Sigmoid colon (tissue), 4 donors: ENCODE measurements around the gene KDM4E.

ENCODE experiments used
- CTCF ChIP-seq, 4 experiments: fragments of 450-650 bp in 3 of 4; fragments of 200-600 bp in 1 of 4; IDR thresholded peaks; one replicate each; pipeline ENCODE4 v1.5.1; 2016 to 2019; ENCODE audit warnings: antibody characterized with exemption in 4 of 4, mild to moderate bottlenecking in 3 of 4, moderate library complexity in 2 of 4
- EP300 ChIP-seq, 4 donors: sonication (generic); formaldehyde crosslinking; IDR thresholded peaks; one replicate each; pipeline ENCODE4 v1.6.1; 2017; ENCODE audit warnings: antibody characterized with exemption in 4 of 4
- POLR2A ChIP-seq, 2 donors: fragments of 450-650 bp; IDR thresholded peaks; one replicate each; pipeline ENCODE4 v1.6.1; 2016; ENCODE audit warnings: antibody characterized with exemption in 2 of 2, mild to moderate bottlenecking in 2 of 2, moderate library complexity in 2 of 2
- POLR2AphosphoS5 ChIP-seq, 4 donors: sonication (generic); formaldehyde crosslinking; IDR thresholded peaks; one replicate each; pipeline ENCODE4 v1.6.1; 2017; ENCODE audit warnings: antibody characterized with exemption in 4 of 4

- no peak for TF ChIP-seq POLR2A (IDR thresholded peaks at IDR 0.05)
- no peak for TF ChIP-seq POLR2AphosphoS5 (IDR thresholded peaks at IDR 0.05)
- TF ChIP-seq CTCF (IDR thresholded peaks at IDR 0.05), result no peak
- TF ChIP-seq EP300 (IDR thresholded peaks at IDR 0.05), result no peak
These were observed 17.8 kb downstream of the KDM4E start for GRCh38 chr11:95042906-95043305.
